K562 (cell line): ENCODE data around the gene UBA52. TPM values are rescaled to one million over a fixed set of nuclear protein-coding genes. Genes with fewer than 3 reads are reported as not detected.

ENCODE experiments used
- ADNP ChIP-seq: fragments of 200-800 bp; sonication (Bioruptor generic); IDR thresholded peaks from 2 replicates; pipeline ENCODE4 v1.6.1; 2016; ENCODE audit warnings: missing genetic modification characterization, missing compliant biosample characterization
- ATF6 ChIP-seq: sonication (generic); formaldehyde crosslinking; IDR thresholded peaks from 2 replicates; pipeline ENCODE4 v1.4.0; 2020; ENCODE audit warnings: mild to moderate bottlenecking, missing genetic modification reagents
- ATF7 ChIP-seq: fragments of 450-650 bp; IDR thresholded peaks from 2 replicates; pipeline ENCODE4 v1.7.1; 2014; ENCODE audit warnings: mild to moderate bottlenecking, moderate library complexity
- KDM2B ChIP-seq: fragments of 250-450 bp; sonication (Bioruptor Pico); IDR thresholded peaks from 2 replicates; pipeline ENCODE4 v1.8.0; 2021; ENCODE audit warnings: mild to moderate bottlenecking, moderate library complexity
- MEF2D ChIP-seq: conservative IDR thresholded peaks from 2 replicates; pipeline ENCODE4 v1.6.1; 2016; ENCODE audit warnings: low read depth, missing genetic modification characterization, missing compliant biosample characterization
- MTA3 ChIP-seq: fragments of 450-650 bp; formaldehyde crosslinking; IDR thresholded peaks from 2 replicates; pipeline ENCODE4 v1.6.1; 2017; ENCODE audit warnings: mild to moderate bottlenecking, borderline replicate concordance
- OTX1 ChIP-seq: fragments of 450-650 bp; formaldehyde crosslinking; IDR thresholded peaks from 2 replicates; pipeline ENCODE4 v1.4.0; 2022; ENCODE audit warnings: mild to moderate bottlenecking
- POLR2G ChIP-seq: fragments of 200-400 bp; formaldehyde crosslinking; IDR thresholded peaks from 2 replicates; pipeline ENCODE4 v1.6.1; 2017; ENCODE audit warnings: low read depth, mild to moderate bottlenecking, antibody characterized with exemption, low read length, moderate library complexity
- RCOR1 ChIP-seq, 2 experiments: IDR thresholded peaks; 2 replicates each; pipeline ENCODE4 v1.6.1; 2012; ENCODE audit warnings: low read depth in 2 of 2, low read length in 2 of 2, borderline replicate concordance in 1 of 2, improper control_type of control experiment in 1 of 2
- SP1 ChIP-seq: sonication (generic); formaldehyde crosslinking; IDR thresholded peaks from 2 replicates; pipeline ENCODE4 v1.8.1; 2022; ENCODE audit warnings: mild to moderate bottlenecking, missing genetic modification reagents
- SRF ChIP-seq, 2 experiments: fragments of 250-450, 450-650 bp in 1 of 2; sonication (Bioruptor Pico) in 1 of 2; sonication (generic) in 1 of 2; formaldehyde crosslinking; IDR thresholded peaks; 2 replicates each; pipeline versions ENCODE4 v1.5.0 to v1.5.1; 2020 to 2022; ENCODE audit warnings: mild to moderate bottlenecking in 1 of 2, missing genetic modification reagents in 1 of 2
- STAT5B ChIP-seq: fragments of 250-450 bp; sonication (Bioruptor Pico); IDR thresholded peaks from 2 replicates; pipeline ENCODE4 v1.8.0; 2021; ENCODE audit warnings: mild to moderate bottlenecking, inconsistent platforms
- TFE3 ChIP-seq: fragments of 450-650 bp; formaldehyde crosslinking; IDR thresholded peaks from 2 replicates; pipeline ENCODE4 v1.4.0; 2020; ENCODE audit warnings: mild to moderate bottlenecking, mixed read lengths
- U2AF2 ChIP-seq: fragments of 200-400 bp; formaldehyde crosslinking; optimal IDR thresholded peaks from 2 replicates; pipeline ENCODE3; 2017; ENCODE audit warnings: low read depth, mild to moderate bottlenecking, low read length
- ZNF695 ChIP-seq: fragments of 450-650 bp; formaldehyde crosslinking; IDR thresholded peaks from 2 replicates; pipeline ENCODE4 v1.4.0; 2020; ENCODE audit warnings: mild to moderate bottlenecking, moderate library complexity
- polyA plus RNA-seq, 8 experiments: library from polyadenylated mRNA; depleted of rRNA in 4 of 8; stranded (reverse) in 5 of 8; unstranded in 3 of 8; fragments of >200 nt; fragmentation: Nextera tagmentation in 2 of 8; fragmentation: Illumina TruSeq in 1 of 8; extraction: Ambion mirVana in 2 of 8; extraction: Trizol in 1 of 8; gene quantifications; 2 replicates each; pipeline versions ENCODE4 v1.2.1 to v1.2.3, GENCODE V29; 2011 to 2014; ENCODE audit warnings: inconsistent platforms in 1 of 8, missing spikeins in 1 of 8
- total RNA-seq, 7 experiments: library from RNA; depleted of rRNA in 6 of 7; stranded (reverse); fragments of >200 nt in 6 of 7; fragmentation: Illumina TruSeq in 2 of 7; extraction: Trizol in 2 of 7; gene quantifications; 2 replicates each; pipeline versions ENCODE4 v1.2.1 to v1.2.3, GENCODE V29; 2011 to 2021; ENCODE audit warnings: low replicate concordance in 1 of 7
- TF ChIP-seq, protein P1 (sequence below), 2 experiments: fragments of 450-650 bp; IDR thresholded peaks; 2 replicates each; pipeline ENCODE4 v1.6.1; 2018; ENCODE audit warnings: mild to moderate bottlenecking in 2 of 2, low read depth in 1 of 2; ENCODE audit not compliant: partially characterized antibody in 2 of 2

UBA52 gene
- total and polyA plus RNA-seq, 9 of the 15 experiments (the other 6 are each of a cell fraction or from before 2014, with no cell fraction given), result 1,110 to 2,751 (median 1,733) TPM

- TF ChIP-seq ATF6 (CRISPR knock-in tag) (no peak), SP1 (CRISPR knock-in tag) (peak; percentile 99), U2AF2 (no peak), MEF2D (tag) (no peak), KDM2B (CRISPR knock-in tag) (0 out of 2 replicates have a peak, but pooled peaks have one; percentile 27), ZNF695 (CRISPR knock-in tag) (no peak), SRF (CRISPR knock-in tag; IDR thresholded peaks at IDR 0.05) (no peak), RCOR1 (IDR thresholded peaks at IDR 0.05; ENCODE audit: borderline replicate concordance in 1 of 2, low read depth in 2 of 2, low read length in 2 of 2) (no peak), STAT5B (CRISPR knock-in tag) (no peak), TFE3 (CRISPR knock-in tag) (peak; percentile 48), OTX1 (CRISPR knock-in tag) (0 out of 2 replicates have a peak, but pooled peaks have one; percentile 50), ADNP (tag) (no peak), ATF7 (peak; percentile 90), POLR2G (peak; percentile 99), MTA3 (0 out of 2 replicates have a peak, but pooled peaks have one; percentile 36)
- TF ChIP-seq, protein P1, sequence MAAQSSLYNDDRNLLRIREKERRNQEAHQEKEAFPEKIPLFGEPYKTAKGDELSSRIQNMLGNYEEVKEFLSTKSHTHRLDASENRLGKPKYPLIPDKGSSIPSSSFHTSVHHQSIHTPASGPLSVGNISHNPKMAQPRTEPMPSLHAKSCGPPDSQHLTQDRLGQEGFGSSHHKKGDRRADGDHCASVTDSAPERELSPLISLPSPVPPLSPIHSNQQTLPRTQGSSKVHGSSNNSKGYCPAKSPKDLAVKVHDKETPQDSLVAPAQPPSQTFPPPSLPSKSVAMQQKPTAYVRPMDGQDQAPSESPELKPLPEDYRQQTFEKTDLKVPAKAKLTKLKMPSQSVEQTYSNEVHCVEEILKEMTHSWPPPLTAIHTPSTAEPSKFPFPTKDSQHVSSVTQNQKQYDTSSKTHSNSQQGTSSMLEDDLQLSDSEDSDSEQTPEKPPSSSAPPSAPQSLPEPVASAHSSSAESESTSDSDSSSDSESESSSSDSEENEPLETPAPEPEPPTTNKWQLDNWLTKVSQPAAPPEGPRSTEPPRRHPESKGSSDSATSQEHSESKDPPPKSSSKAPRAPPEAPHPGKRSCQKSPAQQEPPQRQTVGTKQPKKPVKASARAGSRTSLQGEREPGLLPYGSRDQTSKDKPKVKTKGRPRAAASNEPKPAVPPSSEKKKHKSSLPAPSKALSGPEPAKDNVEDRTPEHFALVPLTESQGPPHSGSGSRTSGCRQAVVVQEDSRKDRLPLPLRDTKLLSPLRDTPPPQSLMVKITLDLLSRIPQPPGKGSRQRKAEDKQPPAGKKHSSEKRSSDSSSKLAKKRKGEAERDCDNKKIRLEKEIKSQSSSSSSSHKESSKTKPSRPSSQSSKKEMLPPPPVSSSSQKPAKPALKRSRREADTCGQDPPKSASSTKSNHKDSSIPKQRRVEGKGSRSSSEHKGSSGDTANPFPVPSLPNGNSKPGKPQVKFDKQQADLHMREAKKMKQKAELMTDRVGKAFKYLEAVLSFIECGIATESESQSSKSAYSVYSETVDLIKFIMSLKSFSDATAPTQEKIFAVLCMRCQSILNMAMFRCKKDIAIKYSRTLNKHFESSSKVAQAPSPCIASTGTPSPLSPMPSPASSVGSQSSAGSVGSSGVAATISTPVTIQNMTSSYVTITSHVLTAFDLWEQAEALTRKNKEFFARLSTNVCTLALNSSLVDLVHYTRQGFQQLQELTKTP (IDR thresholded peaks at IDR 0.05; ENCODE audit: low read depth in 1 of 2, partially characterized antibody in 2 of 2), result no peak
Observed at GRCh38 chr19:18571564-18572344, at the start of gene UBA52 (continued).
